Activated T-helper 2 cell treated with anti-CD3 and anti-CD28 coated beads, Interferon-gamma antibody, Interleukin-2, Interleukin-4, amounts not matched to agents 10 μg/mL and 5 μg/mL and 100 μg/mL, durations not matched to agents 14 hours and 24 hours and 36 hours (primary cell): ENCODE measurements around the gene CCDC178. TPM values are rescaled to one million over a fixed set of nuclear protein-coding genes. Genes with fewer than 3 reads are reported as not detected.

Experiments
- DNase-seq: peaks from one replicate; pipeline ENCODE4 v3.0.0; 2021; ENCODE audit warnings: low spot score
- H3K27ac Mint-ChIP-seq: one replicate; pipeline ENCODE4 v1.8.0; 2021; ENCODE audit warnings: mixed read lengths
- H3K27me3 Mint-ChIP-seq: one replicate; pipeline ENCODE4 v1.8.0; 2021; ENCODE audit warnings: low read depth, mixed read lengths
- H3K36me3 Mint-ChIP-seq: one replicate; pipeline ENCODE4 v1.8.0; 2021; ENCODE audit warnings: low read depth, mixed read lengths
- H3K4me1 Mint-ChIP-seq: one replicate; pipeline ENCODE4 v1.8.0; 2021; ENCODE audit warnings: low read depth, mixed read lengths
- H3K4me3 Mint-ChIP-seq: one replicate; pipeline ENCODE4 v1.8.0; 2021; ENCODE audit warnings: low read depth, mild to moderate bottlenecking, moderate library complexity, mixed read lengths
- H3K9me3 Mint-ChIP-seq: one replicate; pipeline ENCODE4 v1.8.0; 2021; ENCODE audit warnings: mixed read lengths
- intact Hi-C: fragments of 100-400 bp; cut with micrococcal nuclease; formaldehyde crosslinking; loops from one replicate; pipeline ENCODE4 v1.15.1; 2023
- total RNA-seq: library from RNA; stranded (reverse); gene quantifications from 2 replicates; pipeline ENCODE4 v1.2.3, GENCODE V29; 2022

The CCDC178 gene
- total RNA-seq, 1 donor from 2014 or later: not detected

- no peaks in the 10 kb centered on the region for H3K4me1 Mint-ChIP-seq
- no peaks in the 10 kb centered on the region for H3K36me3 Mint-ChIP-seq
- peaks cover 28% of the 10 kb centered on the region for H3K9me3 Mint-ChIP-seq
- no peak overlapping the region for H3K4me3 Mint-ChIP-seq
- no peak for DNase-seq
- no peak overlapping the region for H3K27ac Mint-ChIP-seq
- no peaks in the 10 kb centered on the region for H3K27me3 Mint-ChIP-seq
- intact Hi-C loops: no loop called here
Observed at GRCh38 chr18:33334781-33335180, 105.7 kb downstream of the CCDC178 start.

DNA sequence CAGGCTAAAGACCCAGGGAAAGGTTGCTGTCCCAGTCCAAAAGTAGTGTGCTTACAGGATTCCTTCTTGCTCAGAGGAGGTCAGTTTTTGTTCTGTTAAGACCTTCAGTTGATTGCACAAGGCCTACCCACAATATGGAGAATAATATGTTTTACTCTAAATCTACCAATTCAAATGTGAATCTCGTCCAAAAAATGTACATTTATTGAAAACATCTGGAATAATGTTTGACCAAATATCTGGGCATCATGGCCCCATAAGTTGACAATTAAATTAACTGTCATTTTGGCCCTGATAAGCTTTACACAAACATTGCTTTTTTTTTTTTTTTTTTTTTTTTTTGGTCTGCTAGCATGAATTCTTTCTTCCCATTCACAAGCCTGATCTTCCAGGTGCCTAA is 109.8 kb downstream of the CCDC178 start:
- peaks cover 11% of the 10 kb centered on the region for H3K9me3 Mint-ChIP-seq
- no peaks in the 10 kb centered on the region for H3K27me3 Mint-ChIP-seq
- no peaks in the 10 kb centered on the region for H3K36me3 Mint-ChIP-seq
- no peak for DNase-seq
- H3K4me1 Mint-ChIP-seq: no peaks in the 10 kb centered on the region
- intact Hi-C loops: no loop called here
- H3K27ac Mint-ChIP-seq: no peak overlapping the region
- no peak overlapping the region for H3K4me3 Mint-ChIP-seq

DNA sequence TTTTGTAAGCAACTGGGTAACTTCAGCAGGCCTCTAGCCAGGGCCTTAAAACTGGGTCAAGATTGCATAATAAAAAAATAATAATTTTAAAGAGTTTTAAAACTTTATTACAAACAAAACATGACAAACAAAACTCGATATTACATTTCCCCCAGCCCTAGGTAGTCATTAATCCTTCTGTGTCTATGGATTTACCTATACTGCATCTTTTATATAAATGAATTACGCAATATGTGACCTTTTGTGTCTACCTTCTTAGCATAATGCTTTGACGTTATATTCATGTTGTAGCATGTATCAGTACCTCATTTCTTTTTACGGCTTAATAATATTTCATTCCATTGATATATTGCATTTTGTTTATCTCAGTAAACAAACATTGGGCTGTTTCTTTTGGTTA is 113.5 kb downstream of the CCDC178 start:
- Mint-ChIP-seq H3K36me3 (no peaks in the 10 kb centered on the region), H3K9me3 (peaks cover 14% of the 10 kb centered on the region), H3K4me3 (no peak overlapping the region), H3K27me3 (no peaks in the 10 kb centered on the region), H3K4me1 (no peaks in the 10 kb centered on the region), H3K27ac (no peak overlapping the region)
- DNase-seq: no peak
- intact Hi-C loops: no loop called here

DNA sequence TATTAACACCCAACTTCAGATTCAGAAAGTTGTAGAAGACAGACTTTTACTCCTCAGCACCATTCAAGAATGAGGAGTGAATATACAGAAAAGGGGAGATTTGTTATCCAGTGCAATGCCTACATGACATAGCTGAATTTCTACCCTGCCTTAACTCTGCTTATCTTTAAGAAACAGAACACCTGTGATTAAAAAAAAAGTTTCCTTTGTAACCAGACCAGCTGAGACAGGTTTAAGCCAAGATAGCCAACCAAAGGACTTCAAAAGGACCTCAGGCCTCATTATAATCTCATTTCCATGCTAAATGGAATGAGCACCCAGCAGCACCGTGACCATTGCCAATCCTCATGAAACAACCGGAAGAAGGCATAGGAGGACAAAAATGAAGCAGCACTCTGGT is 122.9 kb downstream of the CCDC178 start:
- intact Hi-C loops: no loop called here
- H3K4me3 Mint-ChIP-seq: no peak overlapping the region
- H3K27me3 Mint-ChIP-seq: no peaks in the 10 kb centered on the region
- H3K4me1 Mint-ChIP-seq: no peaks in the 10 kb centered on the region
- no peak overlapping the region for H3K27ac Mint-ChIP-seq
- no peak for DNase-seq
- H3K9me3 Mint-ChIP-seq: peaks cover 22% of the 10 kb centered on the region
- H3K36me3 Mint-ChIP-seq: no peaks in the 10 kb centered on the region

GRCh38 chr18:33316146-33316587 is 124.4 kb downstream of the CCDC178 start:
- intact Hi-C loops: no loop called here
- H3K27ac Mint-ChIP-seq: no peak overlapping the region

GRCh38 chr18:33307520-33307919 is 133.0 kb downstream of the CCDC178 start:
- H3K4me3 Mint-ChIP-seq: no peak overlapping the region
- no peaks in the 10 kb centered on the region for H3K36me3 Mint-ChIP-seq
- no peaks in the 10 kb centered on the region for H3K27me3 Mint-ChIP-seq
- H3K4me1 Mint-ChIP-seq: no peaks in the 10 kb centered on the region
- DNase-seq: no peak
- H3K27ac Mint-ChIP-seq: no peak overlapping the region
- intact Hi-C loops: no loop called here
- H3K9me3 Mint-ChIP-seq: peaks cover 12% of the 10 kb centered on the region

More at GRCh38 chr18:33316146-33316587, 124.4 kb downstream of the CCDC178 start:
- Mint-ChIP-seq H3K9me3 (peaks cover 22% of the 10 kb centered on the region), H3K4me1 (no peaks in the 10 kb centered on the region), H3K27me3 (no peaks in the 10 kb centered on the region), H3K36me3 (no peaks in the 10 kb centered on the region), H3K4me3 (no peak overlapping the region)
- DNase-seq: no peak

DNA sequence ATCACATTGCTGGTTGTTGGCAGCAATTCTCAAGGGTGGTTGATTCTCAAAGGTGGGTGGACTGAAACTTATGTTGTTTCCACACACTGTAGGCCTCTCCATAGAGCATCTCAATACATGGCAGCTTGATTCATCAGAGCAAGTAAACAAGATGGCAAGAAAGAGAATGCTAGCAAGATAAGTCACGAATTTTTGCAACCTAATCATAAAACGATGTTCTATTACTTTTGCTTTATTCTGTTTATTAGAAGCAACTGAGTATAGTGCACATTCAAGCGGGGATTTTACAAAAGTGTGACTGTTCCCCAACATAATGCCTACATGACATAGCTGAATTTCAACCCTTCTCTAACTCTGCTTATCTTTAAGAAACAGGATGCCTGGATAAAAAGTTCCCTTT is 136.2 kb downstream of the CCDC178 start:
- DNase-seq: no peak
- no peak overlapping the region for H3K4me3 Mint-ChIP-seq
- no peaks in the 10 kb centered on the region for H3K36me3 Mint-ChIP-seq
- H3K27ac Mint-ChIP-seq: no peak overlapping the region
- H3K4me1 Mint-ChIP-seq: no peaks in the 10 kb centered on the region
- H3K9me3 Mint-ChIP-seq: peaks cover 18% of the 10 kb centered on the region
- no peaks in the 10 kb centered on the region for H3K27me3 Mint-ChIP-seq
- intact Hi-C loops: no loop called here

DNA sequence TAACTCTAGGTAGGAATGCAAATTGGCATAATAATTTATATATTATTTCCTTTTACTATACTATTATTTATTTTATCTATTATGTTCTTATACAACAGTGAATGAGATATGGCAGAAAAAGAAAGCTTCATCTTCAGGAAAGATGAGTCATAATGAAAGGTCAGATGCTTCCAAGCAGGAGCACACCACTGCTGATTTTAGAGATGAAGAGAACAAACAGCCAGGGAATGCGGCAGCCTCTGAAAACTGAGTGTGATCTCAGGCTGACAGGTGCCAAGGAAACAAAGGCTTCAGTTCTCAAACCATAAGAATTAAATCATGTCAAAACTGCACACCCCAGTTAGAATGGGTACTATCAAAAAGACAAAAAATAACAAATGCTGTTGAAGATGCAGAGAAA is 149.0 kb downstream of the CCDC178 start:
- peaks cover 10% of the 10 kb centered on the region for H3K9me3 Mint-ChIP-seq
- H3K4me3 Mint-ChIP-seq: no peak overlapping the region
- intact Hi-C loops: no loop called here
- no peaks in the 10 kb centered on the region for H3K36me3 Mint-ChIP-seq
- no peak for DNase-seq
- H3K4me1 Mint-ChIP-seq: no peaks in the 10 kb centered on the region
- no peak overlapping the region for H3K27ac Mint-ChIP-seq
- H3K27me3 Mint-ChIP-seq: no peaks in the 10 kb centered on the region

- H3K4me1 Mint-ChIP-seq: no peaks in the 10 kb centered on the region
- no peaks in the 10 kb centered on the region for H3K36me3 Mint-ChIP-seq
- intact Hi-C loops: no loop called here
- H3K27ac Mint-ChIP-seq: no peak overlapping the region
- H3K27me3 Mint-ChIP-seq: no peaks in the 10 kb centered on the region
- H3K4me3 Mint-ChIP-seq: no peak overlapping the region
- H3K9me3 Mint-ChIP-seq: peaks cover 6% of the 10 kb centered on the region
- DNase-seq: no peak
Observed at GRCh38 chr18:33288082-33288716, 152.3 kb downstream of the CCDC178 start.

- no peak for DNase-seq
- Mint-ChIP-seq H3K9me3 (peaks cover 1% of the 10 kb centered on the region), H3K36me3 (no peaks in the 10 kb centered on the region), H3K27me3 (no peaks in the 10 kb centered on the region), H3K4me1 (no peaks in the 10 kb centered on the region), H3K4me3 (no peak overlapping the region), H3K27ac (no peak overlapping the region)
- intact Hi-C loops: no loop called here
Observed at GRCh38 chr18:33282709-33283333, 157.7 kb downstream of the CCDC178 start.

GRCh38 chr18:33282142-33282541 is 158.4 kb downstream of the CCDC178 start:
- H3K27ac Mint-ChIP-seq: no peak overlapping the region
- no peaks in the 10 kb centered on the region for H3K36me3 Mint-ChIP-seq
- no peak for DNase-seq
- intact Hi-C loops: no loop called here
- H3K27me3 Mint-ChIP-seq: no peaks in the 10 kb centered on the region
- no peak overlapping the region for H3K4me3 Mint-ChIP-seq
- H3K4me1 Mint-ChIP-seq: no peaks in the 10 kb centered on the region
- peaks cover 6% of the 10 kb centered on the region for H3K9me3 Mint-ChIP-seq

GRCh38 chr18:33277431-33277830 is 163.1 kb downstream of the CCDC178 start:
- H3K36me3 Mint-ChIP-seq: no peaks in the 10 kb centered on the region
- peaks cover 6% of the 10 kb centered on the region for H3K9me3 Mint-ChIP-seq
- H3K4me1 Mint-ChIP-seq: no peaks in the 10 kb centered on the region
- DNase-seq: no peak
- no peaks in the 10 kb centered on the region for H3K27me3 Mint-ChIP-seq
- H3K4me3 Mint-ChIP-seq: no peak overlapping the region
- no peak overlapping the region for H3K27ac Mint-ChIP-seq
- intact Hi-C loops: no loop called here

DNA sequence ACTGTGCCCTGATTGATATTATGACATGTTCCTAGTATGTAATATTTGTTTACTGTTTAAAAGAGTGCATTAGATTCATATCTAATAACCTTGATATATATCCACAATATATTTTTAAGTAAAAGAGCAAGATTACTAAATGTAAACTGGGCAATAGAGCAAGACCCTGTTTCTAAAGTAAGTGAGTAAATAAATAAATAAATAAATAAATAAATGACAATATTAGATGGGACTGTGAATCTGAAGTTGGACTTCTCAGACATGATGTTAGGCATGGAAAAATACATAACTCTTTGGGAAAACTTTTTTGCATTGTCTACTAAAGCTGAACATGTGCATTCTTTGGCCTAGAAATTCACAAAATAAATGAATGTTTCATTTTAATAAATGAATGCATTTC is 164.7 kb downstream of the CCDC178 start:
- H3K36me3 Mint-ChIP-seq: no peaks in the 10 kb centered on the region
- peaks cover 6% of the 10 kb centered on the region for H3K9me3 Mint-ChIP-seq
- no peak for DNase-seq
- no peaks in the 10 kb centered on the region for H3K4me1 Mint-ChIP-seq
- intact Hi-C loops: no loop called here
- no peak overlapping the region for H3K27ac Mint-ChIP-seq
- H3K27me3 Mint-ChIP-seq: no peaks in the 10 kb centered on the region
- no peak overlapping the region for H3K4me3 Mint-ChIP-seq
